HCT116 (cell line): ENCODE results near the gene COMMD9.

Source experiments
- CEBPB ChIP-seq: IDR thresholded peaks from 2 replicates; pipeline ENCODE4 v1.6.1; 2012; ENCODE audit warnings: low read depth
- CTCF ChIP-seq, 3 experiments: fragments of 200-600 bp in 1 of 3; sonication (generic) in 1 of 3; IDR thresholded peaks in 2 of 3; conservative IDR thresholded peaks in 1 of 3; 2 replicates each; pipeline ENCODE4 v1.5.1; 2012 to 2017; ENCODE audit warnings: low read depth in 2 of 3, low read length in 2 of 3, antibody characterized with exemption in 1 of 3, borderline replicate concordance in 1 of 3, control low read depth in 1 of 3, mild to moderate bottlenecking in 1 of 3, mixed read lengths in 1 of 3, mixed run types in 1 of 3, moderate library complexity in 1 of 3; ENCODE audit not compliant: insufficient read depth in 1 of 3
- MAX ChIP-seq: IDR thresholded peaks from 2 replicates; pipeline ENCODE4 v1.6.1; 2012
- POLR2AphosphoS5 ChIP-seq: IDR thresholded peaks from 2 replicates; pipeline ENCODE4 v1.6.1; 2011; ENCODE audit warnings: mild to moderate bottlenecking, low read depth, low read length, moderate library complexity
- RAD21 ChIP-seq: IDR thresholded peaks from 2 replicates; pipeline ENCODE4 v1.6.1; 2012; ENCODE audit warnings: low read depth, mild to moderate bottlenecking
- REST ChIP-seq: IDR thresholded peaks from 2 replicates; pipeline ENCODE4 v1.6.1; 2012; ENCODE audit warnings: low read depth
- SP1 ChIP-seq: IDR thresholded peaks from 2 replicates; pipeline ENCODE4 v1.6.1; 2012; ENCODE audit warnings: low read depth
- YY1 ChIP-seq: IDR thresholded peaks from 2 replicates; pipeline ENCODE4 v1.6.1; 2011; ENCODE audit warnings: low read length, low read depth, moderate library complexity, mild to moderate bottlenecking; ENCODE audit not compliant: insufficient replicate concordance; ENCODE audit errors: extremely low read depth

GRCh38 chr11:36224209-36224882, 64.9 kb downstream of the COMMD9 start:
- no peak for TF ChIP-seq REST
- no peak for TF ChIP-seq CEBPB
- TF ChIP-seq SP1: no peak
- no peak for TF ChIP-seq CTCF (IDR thresholded peaks at IDR 0.05 in 2 of 3, conservative IDR thresholded peaks at IDR 0.05 in 1 of 3; ENCODE audit: borderline replicate concordance in 1 of 3, insufficient read depth in 1 of 3, low read depth in 2 of 3, low read length in 2 of 3)
- no peak for TF ChIP-seq POLR2AphosphoS5
- no peak for TF ChIP-seq MAX
- no peak for TF ChIP-seq RAD21
- no peak for TF ChIP-seq YY1
